ENCODE data around the gene DZIP1L.

DZIP1L gene

GRCh38 chr3:138060792-138061191, 54.6 kb downstream of the DZIP1L start (continued):
- TF ChIP-seq OSR1 (CRISPR knock-in tag; IDR thresholded peaks at IDR 0.05) (no peak), ZFP3 (CRISPR knock-in tag; IDR thresholded peaks at IDR 0.05) (no peak), PPARA (CRISPR knock-in tag; IDR thresholded peaks at IDR 0.05; ENCODE audit: borderline replicate concordance) (no peak), TSHZ2 (CRISPR knock-in tag; IDR thresholded peaks at IDR 0.05) (no peak), ESRRG (CRISPR knock-in tag; IDR thresholded peaks at IDR 0.05) (no peak), ISL1 (CRISPR knock-in tag; IDR thresholded peaks at IDR 0.05) (no peak), CSDC2 (CRISPR knock-in tag; IDR thresholded peaks at IDR 0.05) (no peak), GLIS3 (CRISPR knock-in tag; IDR thresholded peaks at IDR 0.05) (no peak)

GRCh38 chr3:138059261-138059660, 56.1 kb downstream of the DZIP1L start:
- ATAC-seq, result peak; percentile 72
- TF ChIP-seq SNAI2 (CRISPR knock-in tag; IDR thresholded peaks at IDR 0.05) (no peak), ESRRG (CRISPR knock-in tag; IDR thresholded peaks at IDR 0.05) (no peak), ZFP30 (CRISPR knock-in tag; IDR thresholded peaks at IDR 0.05) (no peak), CSRNP3 (CRISPR knock-in tag; IDR thresholded peaks at IDR 0.05) (no peak), TOX (CRISPR knock-in tag; IDR thresholded peaks at IDR 0.05; ENCODE audit: borderline replicate concordance) (no peak), ISL1 (CRISPR knock-in tag; IDR thresholded peaks at IDR 0.05) (no peak), GLIS3 (CRISPR knock-in tag; IDR thresholded peaks at IDR 0.05) (no peak), ZNF70 (CRISPR knock-in tag; IDR thresholded peaks at IDR 0.05) (no peak), ZNF8 (CRISPR knock-in tag; IDR thresholded peaks at IDR 0.05) (no peak), RARB (CRISPR knock-in tag; IDR thresholded peaks at IDR 0.05) (no peak)
- TF ChIP-seq, protein P1, sequence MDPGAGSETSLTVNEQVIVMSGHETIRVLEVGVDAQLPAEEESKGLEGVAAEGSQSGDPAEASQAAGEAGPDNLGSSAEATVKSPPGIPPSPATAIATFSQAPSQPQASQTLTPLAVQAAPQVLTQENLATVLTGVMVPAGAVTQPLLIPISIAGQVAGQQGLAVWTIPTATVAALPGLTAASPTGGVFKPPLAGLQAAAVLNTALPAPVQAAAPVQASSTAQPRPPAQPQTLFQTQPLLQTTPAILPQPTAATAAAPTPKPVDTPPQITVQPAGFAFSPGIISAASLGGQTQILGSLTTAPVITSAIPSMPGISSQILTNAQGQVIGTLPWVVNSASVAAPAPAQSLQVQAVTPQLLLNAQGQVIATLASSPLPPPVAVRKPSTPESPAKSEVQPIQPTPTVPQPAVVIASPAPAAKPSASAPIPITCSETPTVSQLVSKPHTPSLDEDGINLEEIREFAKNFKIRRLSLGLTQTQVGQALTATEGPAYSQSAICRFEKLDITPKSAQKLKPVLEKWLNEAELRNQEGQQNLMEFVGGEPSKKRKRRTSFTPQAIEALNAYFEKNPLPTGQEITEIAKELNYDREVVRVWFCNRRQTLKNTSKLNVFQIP (CRISPR knock-in tag; IDR thresholded peaks at IDR 0.05; ENCODE audit: borderline replicate concordance, low read depth), result no peak
- TF ChIP-seq, protein P2, sequence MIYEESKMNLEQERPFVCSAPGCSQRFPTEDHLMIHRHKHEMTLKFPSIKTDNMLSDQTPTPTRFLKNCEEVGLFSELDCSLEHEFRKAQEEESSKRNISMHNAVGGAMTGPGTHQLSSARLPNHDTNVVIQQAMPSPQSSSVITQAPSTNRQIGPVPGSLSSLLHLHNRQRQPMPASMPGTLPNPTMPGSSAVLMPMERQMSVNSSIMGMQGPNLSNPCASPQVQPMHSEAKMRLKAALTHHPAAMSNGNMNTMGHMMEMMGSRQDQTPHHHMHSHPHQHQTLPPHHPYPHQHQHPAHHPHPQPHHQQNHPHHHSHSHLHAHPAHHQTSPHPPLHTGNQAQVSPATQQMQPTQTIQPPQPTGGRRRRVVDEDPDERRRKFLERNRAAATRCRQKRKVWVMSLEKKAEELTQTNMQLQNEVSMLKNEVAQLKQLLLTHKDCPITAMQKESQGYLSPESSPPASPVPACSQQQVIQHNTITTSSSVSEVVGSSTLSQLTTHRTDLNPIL (CRISPR knock-in tag; IDR thresholded peaks at IDR 0.05; ENCODE audit: low read depth), result no peak

GRCh38 chr3:138057384-138057783, 58.0 kb downstream of the DZIP1L start:
- no peak for ATAC-seq
- TF ChIP-seq, protein P2 (CRISPR knock-in tag; IDR thresholded peaks at IDR 0.05; ENCODE audit: low read depth), result no peak
- TF ChIP-seq ZC3H10 (CRISPR knock-in tag; IDR thresholded peaks at IDR 0.05), result no peak
- no peak for TF ChIP-seq ARNTL (CRISPR knock-in tag; IDR thresholded peaks at IDR 0.05; ENCODE audit: borderline replicate concordance, low read depth)
- TF ChIP-seq ZNF70 (CRISPR knock-in tag; IDR thresholded peaks at IDR 0.05), result no peak
- TF ChIP-seq, protein P3, sequence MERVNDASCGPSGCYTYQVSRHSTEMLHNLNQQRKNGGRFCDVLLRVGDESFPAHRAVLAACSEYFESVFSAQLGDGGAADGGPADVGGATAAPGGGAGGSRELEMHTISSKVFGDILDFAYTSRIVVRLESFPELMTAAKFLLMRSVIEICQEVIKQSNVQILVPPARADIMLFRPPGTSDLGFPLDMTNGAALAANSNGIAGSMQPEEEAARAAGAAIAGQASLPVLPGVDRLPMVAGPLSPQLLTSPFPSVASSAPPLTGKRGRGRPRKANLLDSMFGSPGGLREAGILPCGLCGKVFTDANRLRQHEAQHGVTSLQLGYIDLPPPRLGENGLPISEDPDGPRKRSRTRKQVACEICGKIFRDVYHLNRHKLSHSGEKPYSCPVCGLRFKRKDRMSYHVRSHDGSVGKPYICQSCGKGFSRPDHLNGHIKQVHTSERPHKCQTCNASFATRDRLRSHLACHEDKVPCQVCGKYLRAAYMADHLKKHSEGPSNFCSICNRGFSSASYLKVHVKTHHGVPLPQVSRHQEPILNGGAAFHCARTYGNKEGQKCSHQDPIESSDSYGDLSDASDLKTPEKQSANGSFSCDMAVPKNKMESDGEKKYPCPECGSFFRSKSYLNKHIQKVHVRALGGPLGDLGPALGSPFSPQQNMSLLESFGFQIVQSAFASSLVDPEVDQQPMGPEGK (CRISPR knock-in tag; IDR thresholded peaks at IDR 0.05; ENCODE audit: borderline replicate concordance), result no peak
- no peak for TF ChIP-seq ESRRG (CRISPR knock-in tag; IDR thresholded peaks at IDR 0.05)
- no peak for TF ChIP-seq TCF4 (CRISPR knock-in tag; IDR thresholded peaks at IDR 0.05; ENCODE audit: borderline replicate concordance)
- no peak for TF ChIP-seq TSHZ2 (CRISPR knock-in tag; IDR thresholded peaks at IDR 0.05)
- no peak for TF ChIP-seq ZFP3 (CRISPR knock-in tag; IDR thresholded peaks at IDR 0.05)
- no peak for TF ChIP-seq OSR1 (CRISPR knock-in tag; IDR thresholded peaks at IDR 0.05)
- no peak for TF ChIP-seq PPARA (CRISPR knock-in tag; IDR thresholded peaks at IDR 0.05; ENCODE audit: borderline replicate concordance)
- no peak for TF ChIP-seq GLIS3 (CRISPR knock-in tag; IDR thresholded peaks at IDR 0.05)
- no peak for TF ChIP-seq ISL1 (CRISPR knock-in tag; IDR thresholded peaks at IDR 0.05)
- TF ChIP-seq, protein P1 (CRISPR knock-in tag; IDR thresholded peaks at IDR 0.05; ENCODE audit: borderline replicate concordance, low read depth), result no peak
